HepG2 (cell line): ENCODE results near the gene SNX9. TPM values are rescaled to one million over a fixed set of nuclear protein-coding genes. Genes with fewer than 3 reads are reported as not detected.

Experiments
- CENPT ChIP-seq: sonication (generic); formaldehyde crosslinking; IDR thresholded peaks from 2 replicates; pipeline ENCODE4 v1.8.0; 2022; ENCODE audit warnings: low read depth, mild to moderate bottlenecking, moderate library complexity, missing genetic modification reagents
- E2F5 ChIP-seq: sonication (generic); formaldehyde crosslinking; conservative IDR thresholded peaks from 2 replicates; pipeline ENCODE4 v1.4.0; 2020; ENCODE audit warnings: missing genetic modification reagents
- GATAD1 ChIP-seq: IDR thresholded peaks from 2 replicates; pipeline ENCODE4 v1.6.1; 2016; ENCODE audit warnings: missing genetic modification reagents, missing compliant biosample characterization
- HES4 ChIP-seq: sonication (generic); formaldehyde crosslinking; IDR thresholded peaks from 2 replicates; pipeline ENCODE4 v1.9.0; 2021; ENCODE audit warnings: mild to moderate bottlenecking, missing genetic modification reagents, borderline replicate concordance
- MED1 ChIP-seq: sonication (generic); formaldehyde crosslinking; IDR thresholded peaks from 2 replicates; pipeline ENCODE4 v1.4.0; 2020; ENCODE audit warnings: missing genetic modification reagents
- SALL2 ChIP-seq: sonication (generic); formaldehyde crosslinking; IDR thresholded peaks from 2 replicates; pipeline ENCODE4 v1.8.1; 2023; ENCODE audit warnings: mild to moderate bottlenecking, missing genetic modification reagents, inconsistent platforms
- ZBTB10 ChIP-seq: sonication (generic); formaldehyde crosslinking; IDR thresholded peaks from 2 replicates; pipeline ENCODE4 v1.4.0; 2020; ENCODE audit warnings: missing genetic modification reagents, borderline replicate concordance
- ZBTB14 ChIP-seq: sonication (generic); formaldehyde crosslinking; IDR thresholded peaks from 2 replicates; pipeline ENCODE4 v1.4.0; 2020; ENCODE audit warnings: missing genetic modification reagents
- ZBTB2 ChIP-seq: sonication (generic); formaldehyde crosslinking; IDR thresholded peaks from 2 replicates; pipeline ENCODE4 v1.8.0; 2022; ENCODE audit warnings: low read depth, missing genetic modification reagents
- ZMAT3 ChIP-seq: sonication (generic); formaldehyde crosslinking; conservative IDR thresholded peaks from 2 replicates; pipeline ENCODE4 v1.7.0; 2021; ENCODE audit warnings: missing genetic modification reagents
- ZNF841 ChIP-seq: sonication (generic); formaldehyde crosslinking; IDR thresholded peaks from 2 replicates; pipeline ENCODE4 v1.8.1; 2023; ENCODE audit warnings: missing genetic modification reagents, borderline replicate concordance
- ZNF883 ChIP-seq: sonication (generic); formaldehyde crosslinking; IDR thresholded peaks from 2 replicates; pipeline ENCODE4 v1.5.1; 2020; ENCODE audit warnings: mild to moderate bottlenecking, missing genetic modification reagents; ENCODE audit errors: not compliant biosample characterization
- ZSCAN29 ChIP-seq: sonication (generic); formaldehyde crosslinking; conservative IDR thresholded peaks from 2 replicates; pipeline ENCODE4 v1.4.0; 2020; ENCODE audit warnings: mild to moderate bottlenecking, missing genetic modification reagents
- polyA plus RNA-seq, 8 experiments: library from polyadenylated mRNA; depleted of rRNA in 3 of 8; stranded (reverse) in 7 of 8; unstranded in 1 of 8; fragments of >200 nt; fragmentation: Illumina TruSeq in 4 of 8; extraction: Trizol in 4 of 8; gene quantifications; 2 replicates each; pipeline versions ENCODE4 v1.2.1 to v1.2.3, GENCODE V29; 2011 to 2016; ENCODE audit warnings: low read depth in 4 of 8, missing spikeins in 1 of 8, mixed read lengths in 1 of 8; ENCODE audit not compliant: insufficient read depth in 1 of 8
- total RNA-seq, 5 experiments: library from RNA; depleted of rRNA; stranded (reverse); fragments of >200 nt; fragmentation: Illumina TruSeq; extraction: Trizol; gene quantifications; 2 replicates each; pipeline ENCODE4 v1.2.3, GENCODE V29; 2016; ENCODE audit warnings: low read depth in 1 of 5
- TF ChIP-seq, protein P1 (sequence below): sonication (generic); formaldehyde crosslinking; IDR thresholded peaks from 2 replicates; pipeline ENCODE4 v1.8.0; 2022; ENCODE audit warnings: mild to moderate bottlenecking, missing genetic modification reagents; ENCODE audit not compliant: insufficient replicate concordance
- TF ChIP-seq, protein P2 (sequence below): sonication (generic); formaldehyde crosslinking; conservative IDR thresholded peaks from 2 replicates; pipeline ENCODE4 v1.8.0; 2022; ENCODE audit warnings: mild to moderate bottlenecking, moderate library complexity, missing genetic modification reagents
- TF ChIP-seq, protein P3 (sequence below): sonication (generic); formaldehyde crosslinking; IDR thresholded peaks from 2 replicates; pipeline ENCODE4 v1.8.0; 2022; ENCODE audit warnings: mild to moderate bottlenecking, missing genetic modification reagents, moderate library complexity

The SNX9 gene
- total and polyA plus RNA-seq, 2 of the 13 experiments (the other 11 are each of a cell fraction or from before 2014, with no cell fraction given): 21.9 to 36.0 TPM

DNA sequence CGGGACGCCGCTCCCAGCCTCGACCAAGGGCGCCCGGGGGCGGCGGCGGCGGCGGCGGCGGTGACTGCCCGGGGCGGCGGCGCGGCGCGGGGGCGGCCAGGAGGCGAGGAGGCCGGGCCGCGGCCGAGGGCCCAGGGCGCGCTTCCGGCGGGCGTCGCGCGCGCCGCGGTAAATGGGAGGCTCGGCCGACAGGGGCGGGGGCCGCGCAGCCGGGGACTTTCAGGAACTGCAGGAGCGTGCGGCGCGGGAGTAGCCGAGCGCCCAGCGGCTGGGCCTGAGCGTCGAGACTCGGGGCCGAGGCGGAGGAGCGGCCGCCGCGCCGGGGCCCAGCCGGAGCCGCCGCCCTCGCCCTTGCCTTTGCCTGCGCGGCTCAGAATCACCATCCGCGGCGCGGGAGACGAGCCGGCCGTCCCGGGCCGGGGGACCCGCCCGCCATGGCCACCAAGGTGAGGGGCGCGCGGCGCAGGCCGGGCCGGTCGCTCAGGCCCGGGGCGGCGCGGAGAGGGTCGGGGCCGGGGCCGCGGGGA lies at the start of gene SNX9 (continued):
- peak; percentile 19 for TF ChIP-seq ZBTB10 (CRISPR knock-in tag)
- TF ChIP-seq SALL2: peak; percentile 28; the same call in 1 of the 2 replicates
- TF ChIP-seq ZNF841 (CRISPR knock-in tag): 0 out of 2 replicates have a peak, but pooled peaks have one; percentile 58
- TF ChIP-seq ZSCAN29 (CRISPR knock-in tag): no peak
- TF ChIP-seq GATAD1 (CRISPR knock-in tag): peak; percentile 29; the same call in 1 of the 2 replicates
- TF ChIP-seq ZBTB14: peak; percentile 80
- peak; percentile 64; the same call in 1 of the 2 replicates for TF ChIP-seq HES4 (CRISPR knock-in tag)
- TF ChIP-seq MED1: no peak; the same call in 1 of the 2 replicates
- TF ChIP-seq CENPT: no peak
- TF ChIP-seq, protein P1, sequence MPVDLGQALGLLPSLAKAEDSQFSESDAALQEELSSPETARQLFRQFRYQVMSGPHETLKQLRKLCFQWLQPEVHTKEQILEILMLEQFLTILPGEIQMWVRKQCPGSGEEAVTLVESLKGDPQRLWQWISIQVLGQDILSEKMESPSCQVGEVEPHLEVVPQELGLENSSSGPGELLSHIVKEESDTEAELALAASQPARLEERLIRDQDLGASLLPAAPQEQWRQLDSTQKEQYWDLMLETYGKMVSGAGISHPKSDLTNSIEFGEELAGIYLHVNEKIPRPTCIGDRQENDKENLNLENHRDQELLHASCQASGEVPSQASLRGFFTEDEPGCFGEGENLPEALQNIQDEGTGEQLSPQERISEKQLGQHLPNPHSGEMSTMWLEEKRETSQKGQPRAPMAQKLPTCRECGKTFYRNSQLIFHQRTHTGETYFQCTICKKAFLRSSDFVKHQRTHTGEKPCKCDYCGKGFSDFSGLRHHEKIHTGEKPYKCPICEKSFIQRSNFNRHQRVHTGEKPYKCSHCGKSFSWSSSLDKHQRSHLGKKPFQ: no peak
- TF ChIP-seq, protein P2, sequence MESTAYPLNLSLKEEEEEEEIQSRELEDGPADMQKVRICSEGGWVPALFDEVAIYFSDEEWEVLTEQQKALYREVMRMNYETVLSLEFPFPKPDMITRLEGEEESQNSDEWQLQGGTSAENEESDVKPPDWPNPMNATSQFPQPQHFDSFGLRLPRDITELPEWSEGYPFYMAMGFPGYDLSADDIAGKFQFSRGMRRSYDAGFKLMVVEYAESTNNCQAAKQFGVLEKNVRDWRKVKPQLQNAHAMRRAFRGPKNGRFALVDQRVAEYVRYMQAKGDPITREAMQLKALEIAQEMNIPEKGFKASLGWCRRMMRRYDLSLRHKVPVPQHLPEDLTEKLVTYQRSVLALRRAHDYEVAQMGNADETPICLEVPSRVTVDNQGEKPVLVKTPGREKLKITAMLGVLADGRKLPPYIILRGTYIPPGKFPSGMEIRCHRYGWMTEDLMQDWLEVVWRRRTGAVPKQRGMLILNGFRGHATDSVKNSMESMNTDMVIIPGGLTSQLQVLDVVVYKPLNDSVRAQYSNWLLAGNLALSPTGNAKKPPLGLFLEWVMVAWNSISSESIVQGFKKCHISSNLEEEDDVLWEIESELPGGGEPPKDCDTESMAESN (CRISPR knock-in tag): peak; percentile 48; the same call in 1 of the 2 replicates
- peak; percentile 14 for TF ChIP-seq ZNF883 (CRISPR knock-in tag)
- TF ChIP-seq, protein P3, sequence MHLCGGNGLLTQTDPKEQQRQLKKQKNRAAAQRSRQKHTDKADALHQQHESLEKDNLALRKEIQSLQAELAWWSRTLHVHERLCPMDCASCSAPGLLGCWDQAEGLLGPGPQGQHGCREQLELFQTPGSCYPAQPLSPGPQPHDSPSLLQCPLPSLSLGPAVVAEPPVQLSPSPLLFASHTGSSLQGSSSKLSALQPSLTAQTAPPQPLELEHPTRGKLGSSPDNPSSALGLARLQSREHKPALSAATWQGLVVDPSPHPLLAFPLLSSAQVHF: no peak
- peak; percentile 17; the same call in 1 of the 2 replicates for TF ChIP-seq E2F5 (CRISPR knock-in tag)
- peak; percentile 78 for TF ChIP-seq ZMAT3 (CRISPR knock-in tag)
- TF ChIP-seq ZBTB2: 0 out of 2 replicates have a peak, but pooled peaks have one; percentile 54
